ENCODE results near the gene EPO. TPM values are rescaled to one million over a fixed set of nuclear protein-coding genes. Genes with fewer than 3 reads are reported as not detected.
A peak's percentile ranks its signal among the peaks of the same experiment; 100 is the strongest.

The EPO gene
- total and polyA plus RNA-seq, 2 donors (not counting 1 experiment from before 2014, with no cell fraction given): 0.10 TPM; not detected in 1

DNA sequence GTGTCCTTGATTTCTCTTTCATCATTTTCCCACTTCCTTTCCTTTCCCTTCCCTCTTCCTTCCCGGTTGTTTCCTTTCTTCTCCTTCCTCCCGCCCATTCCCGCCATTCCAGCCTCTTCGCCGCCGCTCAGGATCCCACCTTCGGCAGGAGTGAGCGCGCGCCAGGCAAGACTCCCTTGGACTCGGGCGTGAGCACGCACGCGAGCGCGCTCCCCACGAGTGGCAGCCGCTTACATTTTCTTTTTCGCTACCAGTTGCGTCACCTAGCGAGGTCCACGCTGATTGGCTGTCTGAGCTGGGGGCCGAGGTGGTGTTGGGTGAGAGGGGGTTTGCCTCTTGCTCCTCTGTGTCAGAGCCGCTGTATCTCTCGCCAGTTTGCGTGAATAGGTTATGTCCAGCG is 24.9 kb downstream of the EPO start:
- Histone ChIP-seq H3K79me2 (ENCODE audit: control insufficient read depth, insufficient read depth, low read length) (no peaks in the 10 kb centered on the region), H3K27ac (ENCODE audit: low read length in 2 of 2) (peak overlapping the region in 1 of 2 donors; percentile 8), H2AFZ (ENCODE audit: insufficient read depth, low read depth, low read length, poor library complexity, severe bottlenecking) (peak overlapping the region; percentile 78), H3K27me3 (replicated peaks in 1 of 4; ENCODE audit: control extremely low read depth in 1 of 4, control insufficient read depth in 3 of 4, insufficient read depth in 4 of 4, low read length in 3 of 4) (no peaks in the 10 kb centered on the region), H3K4me2 (replicated peaks; ENCODE audit: low read depth, low read length, poor library complexity, severe bottlenecking) (peak overlapping the region; percentile 73), H4K20me1 (ENCODE audit: control insufficient read depth, insufficient read depth, low read length, poor library complexity, severe bottlenecking) (no peaks in the 10 kb centered on the region), H3K4me1 (ENCODE audit: control insufficient read depth in 2 of 2, insufficient read depth in 2 of 2, low read length in 2 of 2) (no peaks in the 10 kb centered on the region), H3K9ac (ENCODE audit: low read length) (peak overlapping the region; percentile 50), H3K9me3 (ENCODE audit: control extremely low read depth in 1 of 3, control insufficient read depth in 2 of 3, insufficient read depth in 1 of 3, low read length in 2 of 3) (peaks cover 0 to 5% (median 0%) of the 10 kb centered on the region in 3 donors), H3K4me3 (ENCODE audit: control extremely low read depth in 1 of 5, extremely low read depth in 1 of 5, insufficient read depth in 1 of 5, low read depth in 2 of 5, low read length in 4 of 5) (peak overlapping the region in 4 of 5 experiments; percentile 29 to 58 (median 54)), H3K36me3 (replicated peaks in 1 of 2; ENCODE audit: control extremely low read depth in 1 of 2, control insufficient read depth in 1 of 2, extremely low read depth in 1 of 2, insufficient read depth in 2 of 2, low read length in 1 of 2) (no peaks in the 10 kb centered on the region)
- H3K27me3 Mint-ChIP-seq: peaks cover 7% of the 10 kb centered on the region
- ChIA-PET CTCF (no interaction called here), POLR2A (no interaction called here)
- 25% methylated on average over 27 of the region's 28 CpGs for WGBS (ENCODE audit: insufficient coverage)
- peak overlapping the region; percentile 83 for H3K27ac Mint-ChIP-seq
- H3K4me3 Mint-ChIP-seq: peak overlapping the region; percentile 94
- H3K9me3 Mint-ChIP-seq (ENCODE audit: insufficient read depth): no peaks in the 10 kb centered on the region
- TF ChIP-seq EZH2 (IDR thresholded peaks at IDR 0.05; ENCODE audit: borderline replicate concordance, insufficient read depth, low read depth, low read length, poor library complexity, severe bottlenecking): no peak
- TF ChIP-seq, protein P1, sequence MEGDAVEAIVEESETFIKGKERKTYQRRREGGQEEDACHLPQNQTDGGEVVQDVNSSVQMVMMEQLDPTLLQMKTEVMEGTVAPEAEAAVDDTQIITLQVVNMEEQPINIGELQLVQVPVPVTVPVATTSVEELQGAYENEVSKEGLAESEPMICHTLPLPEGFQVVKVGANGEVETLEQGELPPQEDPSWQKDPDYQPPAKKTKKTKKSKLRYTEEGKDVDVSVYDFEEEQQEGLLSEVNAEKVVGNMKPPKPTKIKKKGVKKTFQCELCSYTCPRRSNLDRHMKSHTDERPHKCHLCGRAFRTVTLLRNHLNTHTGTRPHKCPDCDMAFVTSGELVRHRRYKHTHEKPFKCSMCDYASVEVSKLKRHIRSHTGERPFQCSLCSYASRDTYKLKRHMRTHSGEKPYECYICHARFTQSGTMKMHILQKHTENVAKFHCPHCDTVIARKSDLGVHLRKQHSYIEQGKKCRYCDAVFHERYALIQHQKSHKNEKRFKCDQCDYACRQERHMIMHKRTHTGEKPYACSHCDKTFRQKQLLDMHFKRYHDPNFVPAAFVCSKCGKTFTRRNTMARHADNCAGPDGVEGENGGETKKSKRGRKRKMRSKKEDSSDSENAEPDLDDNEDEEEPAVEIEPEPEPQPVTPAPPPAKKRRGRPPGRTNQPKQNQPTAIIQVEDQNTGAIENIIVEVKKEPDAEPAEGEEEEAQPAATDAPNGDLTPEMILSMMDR (IDR thresholded peaks at IDR 0.05): no peak
- intact Hi-C loops (cut with micrococcal nuclease): no loop called here
- H3K4me1 Mint-ChIP-seq: peaks cover 5% of the 10 kb centered on the region
- ATAC-seq (ENCODE audit: low read depth) (peak; percentile 92), DNase-seq (peak; percentile 65)

DNA sequence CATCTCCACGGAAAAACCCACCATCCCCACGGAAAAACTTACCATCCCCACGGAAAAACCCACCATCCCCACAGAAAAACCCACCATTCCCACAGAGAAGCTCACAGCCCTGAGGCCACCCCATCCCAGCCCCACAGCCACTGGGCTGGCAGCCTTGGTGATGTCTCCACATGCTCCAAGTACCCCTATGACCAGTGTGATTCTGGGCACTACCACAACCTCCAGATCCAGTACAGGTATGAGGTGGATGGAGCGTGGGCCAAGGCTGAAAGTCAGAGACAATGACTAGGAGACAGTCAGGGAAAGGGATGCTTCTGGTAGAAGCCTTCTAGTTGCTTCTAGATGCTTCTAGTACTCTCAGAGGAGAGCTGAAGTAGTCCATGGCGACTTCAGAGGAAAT is 32.7 kb downstream of the EPO start:
- ATAC-seq (ENCODE audit: low read depth) (no peak), DNase-seq (no peak)
- no peaks in the 10 kb centered on the region for H3K4me1 ChIP-seq (ENCODE audit: control insufficient read depth in 2 of 2, insufficient read depth in 2 of 2, low read length in 2 of 2)
- no peak overlapping the region for H2AFZ ChIP-seq (ENCODE audit: insufficient read depth, low read depth, low read length, poor library complexity, severe bottlenecking)
- peaks cover 0 to 3% (median 0%) of the 10 kb centered on the region in 3 donors for H3K9me3 ChIP-seq (ENCODE audit: control extremely low read depth in 1 of 3, control insufficient read depth in 2 of 3, insufficient read depth in 1 of 3, low read length in 2 of 3)
- H3K27ac Mint-ChIP-seq: no peak overlapping the region
- no peaks in the 10 kb centered on the region for H3K79me2 ChIP-seq (ENCODE audit: control insufficient read depth, insufficient read depth, low read length)
- H3K36me3 ChIP-seq (replicated peaks in 1 of 2; ENCODE audit: control extremely low read depth in 1 of 2, control insufficient read depth in 1 of 2, extremely low read depth in 1 of 2, insufficient read depth in 2 of 2, low read length in 1 of 2): no peaks in the 10 kb centered on the region
- CTCF ChIA-PET: no interaction called here
- 85% methylated on average over 5 of the region's 5 CpGs for WGBS (ENCODE audit: insufficient coverage)
- intact Hi-C loops (cut with micrococcal nuclease): no loop called here
- no peaks in the 10 kb centered on the region for H3K9me3 Mint-ChIP-seq (ENCODE audit: insufficient read depth)
- H3K27me3 ChIP-seq (replicated peaks in 1 of 4; ENCODE audit: control extremely low read depth in 1 of 4, control insufficient read depth in 3 of 4, insufficient read depth in 4 of 4, low read length in 3 of 4): peaks cover 0 to 17% (median 3%) of the 10 kb centered on the region in 4 experiments
- no peak for TF ChIP-seq EZH2 (IDR thresholded peaks at IDR 0.05; ENCODE audit: borderline replicate concordance, insufficient read depth, low read depth, low read length, poor library complexity, severe bottlenecking)
- TF ChIP-seq, protein P1 (IDR thresholded peaks at IDR 0.05): no peak
- no peak overlapping the region for H3K4me3 ChIP-seq (ENCODE audit: control extremely low read depth in 1 of 5, extremely low read depth in 1 of 5, insufficient read depth in 1 of 5, low read depth in 2 of 5, low read length in 4 of 5)
- H4K20me1 ChIP-seq (ENCODE audit: control insufficient read depth, insufficient read depth, low read length, poor library complexity, severe bottlenecking): no peaks in the 10 kb centered on the region
- no peak overlapping the region for H3K27ac ChIP-seq (ENCODE audit: low read length in 2 of 2)
- H3K4me1 Mint-ChIP-seq: no peaks in the 10 kb centered on the region
- H3K9ac ChIP-seq (ENCODE audit: low read length): no peak overlapping the region
- H3K4me2 ChIP-seq (replicated peaks; ENCODE audit: low read depth, low read length, poor library complexity, severe bottlenecking): no peak overlapping the region
- H3K27me3 Mint-ChIP-seq: peaks cover 22% of the 10 kb centered on the region
- POLR2A ChIA-PET: no interaction called here
- H3K4me3 Mint-ChIP-seq: no peak overlapping the region
